AG08395 (cell line): ENCODE data around the gene ZFYVE21.

ENCODE experiments used
- DNase-seq: peaks from one replicate; pipeline ENCODE4 v3.0.0; 2012; ENCODE audit warnings: mixed read lengths, low spot score

Gene ZFYVE21

GRCh38 chr14:103725001-103725682, 9.5 kb downstream of the ZFYVE21 start:
- DNase-seq, result no peak

GRCh38 chr14:103725739-103726395, 10.3 kb downstream of the ZFYVE21 start:
- no peak for DNase-seq

GRCh38 chr14:103726474-103726873, 10.9 kb downstream of the ZFYVE21 start:
- DNase-seq, result no peak

GRCh38 chr14:103727313-103727980, 11.8 kb downstream of the ZFYVE21 start:
- DNase-seq, result no peak

- no peak for DNase-seq
Observed at GRCh38 chr14:103728141-103728540, 12.5 kb downstream of the ZFYVE21 start.

- DNase-seq, result no peak
Observed at GRCh38 chr14:103728721-103729120, 13.1 kb downstream of the ZFYVE21 start.

- DNase-seq, result no peak
Observed at GRCh38 chr14:103729496-103730448, 14.2 kb downstream of the ZFYVE21 start.

GRCh38 chr14:103730490-103731035, 15.0 kb downstream of the ZFYVE21 start:
- no peak for DNase-seq

GRCh38 chr14:103731481-103731880, 15.9 kb downstream of the ZFYVE21 start:
- DNase-seq, result no peak

GRCh38 chr14:103731916-103732867, 16.6 kb downstream of the ZFYVE21 start:
- DNase-seq, result no peak

GRCh38 chr14:103732868-103733620, 17.4 kb downstream of the ZFYVE21 start:
- no peak for DNase-seq

GRCh38 chr14:103733651-103734050, 18.0 kb downstream of the ZFYVE21 start:
- DNase-seq, result no peak

GRCh38 chr14:103734081-103734888, 18.7 kb downstream of the ZFYVE21 start:
- no peak for DNase-seq

- DNase-seq, result no peak
Observed at GRCh38 chr14:103735022-103735421, 19.4 kb downstream of the ZFYVE21 start.

- DNase-seq, result no peak
Observed at GRCh38 chr14:103735439-103735814, 19.8 kb downstream of the ZFYVE21 start.

- DNase-seq, result no peak
Observed at GRCh38 chr14:103735815-103736545, 20.4 kb downstream of the ZFYVE21 start.

- DNase-seq, result no peak
Observed at GRCh38 chr14:103736546-103737431, 21.2 kb downstream of the ZFYVE21 start.
